ENCODE measurements around the gene PPP1R14D. TPM values are rescaled to one million over a fixed set of nuclear protein-coding genes. Genes with fewer than 3 reads are reported as not detected.

The PPP1R14D gene
- total and polyA plus RNA-seq, 2 of the 8 experiments (the other 6 are each of a cell fraction or from before 2014, with no cell fraction given), result not detected

DNA sequence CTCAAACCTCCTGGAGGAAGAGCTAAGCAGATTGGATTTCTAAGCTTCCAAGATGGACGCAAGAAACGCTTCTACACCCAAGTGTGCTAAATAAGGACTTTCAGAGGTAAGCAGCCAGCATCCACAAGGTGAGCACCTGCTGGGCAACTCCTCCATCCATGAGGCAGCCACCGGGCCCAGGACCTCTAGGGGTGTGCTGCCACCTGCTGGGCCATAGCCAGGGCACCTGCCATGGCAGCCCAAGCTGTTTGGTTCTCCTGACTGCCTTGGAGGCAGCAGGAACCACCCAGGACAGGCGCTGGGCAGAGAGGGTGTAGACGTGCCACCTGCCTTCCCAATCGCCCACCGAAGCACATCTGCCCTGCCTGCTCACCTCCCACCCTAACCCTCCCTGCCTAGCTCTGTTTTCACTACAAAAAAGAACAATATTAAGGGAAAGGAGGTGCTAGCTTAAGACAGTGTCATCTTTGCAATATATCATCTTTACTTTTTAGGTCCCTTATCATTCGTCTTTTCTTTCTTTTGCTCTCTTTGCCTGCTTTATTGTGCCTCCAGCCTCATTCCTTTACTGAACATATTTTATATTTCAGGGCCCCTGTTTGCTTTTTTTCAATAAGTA, 45.8 kb downstream of the PPP1R14D start:
- WGBS, 2 experiments (ENCODE audit: extremely low coverage in 1 of 2, insufficient coverage in 1 of 2, insufficient read length in 1 of 2, insufficient replicate concordance in 2 of 2, low coverage in 1 of 2, low lambda C conversion rate in 2 of 2, missing lambda C conversion rate in 1 of 2), result 90% methylated on average over 8 of the region's 8 CpGs; no CpG with 5 or more reads in 1 of the 2 experiments
- Histone ChIP-seq H3K79me2 (ENCODE audit: control insufficient read depth in 1 of 2, insufficient read depth in 2 of 2, low read length in 2 of 2) (peaks cover 0 to 14% of the 10 kb centered on the region in 2 experiments; a peak in 3 of 4 replicates), H2AK5ac (ENCODE audit: low read depth, low read length) (no peak overlapping the region), H2BK120ac (replicated peaks; ENCODE audit: low read depth, low read length) (no peak overlapping the region), H3K36me3 (ENCODE audit: control insufficient read depth in 2 of 4, insufficient read depth in 4 of 4, low read length in 3 of 4) (peaks cover 0 to 4% (median 0%) of the 10 kb centered on the region in 4 experiments; a peak in 3 of 8 replicates), H2BK12ac (ENCODE audit: low read depth, low read length) (no peak overlapping the region), H3K79me1 (ENCODE audit: low read depth, low read length) (no peaks in the 10 kb centered on the region; the same call in none of the 2 replicates), H2BK20ac (ENCODE audit: low read length) (no peak overlapping the region), H2BK5ac (ENCODE audit: low read depth, low read length) (no peak overlapping the region), H4K8ac (ENCODE audit: extremely low read depth, insufficient read depth, low read length) (no peak overlapping the region), H3K27me3 (replicated peaks in 1 of 4; ENCODE audit: control insufficient read depth in 3 of 4, extremely low read depth in 1 of 4, insufficient read depth in 3 of 4, low read length in 3 of 4) (no peaks in the 10 kb centered on the region), H4K91ac (replicated peaks; ENCODE audit: insufficient read length, low read length) (no peak overlapping the region), H3K9ac (replicated peaks in 1 of 4; ENCODE audit: extremely low read depth in 1 of 4, low read depth in 3 of 4, low read length in 3 of 4) (no peak overlapping the region), H4K5ac (ENCODE audit: insufficient read length, low read depth, low read length) (no peak overlapping the region), H4K20me1 (replicated peaks in 1 of 2; ENCODE audit: control insufficient read depth in 1 of 2, insufficient read depth in 2 of 2, low read length in 2 of 2) (peaks cover 0 to 5% of the 10 kb centered on the region in 2 experiments), H3K4me2 (ENCODE audit: insufficient read depth in 1 of 2, low read depth in 2 of 2, low read length in 2 of 2) (no peak overlapping the region), H3K9me3 (ENCODE audit: insufficient read depth in 2 of 2, low read depth in 1 of 2, low read length in 1 of 2) (no peaks in the 10 kb centered on the region), H3K23me2 (ENCODE audit: low read depth, low read length) (no peaks in the 10 kb centered on the region), H2BK15ac (ENCODE audit: low read length) (no peak overlapping the region), H3K27ac (ENCODE audit: low read depth, low read length) (no peak overlapping the region), H2AFZ (ENCODE audit: low read length) (no peak overlapping the region), H3K4me3 (ENCODE audit: extremely low read depth in 1 of 4, insufficient read depth in 2 of 4, low read depth in 3 of 4, low read length in 4 of 4) (no peak overlapping the region), H3K23ac (ENCODE audit: insufficient read length) (no peak overlapping the region), H3K56ac (replicated peaks; ENCODE audit: insufficient read length, low read depth, low read length) (no peak overlapping the region), H3K4me1 (replicated peaks in 1 of 4; ENCODE audit: control insufficient read depth in 3 of 4, insufficient read depth in 4 of 4, low read length in 3 of 4) (peaks cover 8 to 23% (median 13%) of the 10 kb centered on the region in 4 experiments; a peak in 6 of 7 replicates), H3K18ac (ENCODE audit: extremely low read depth, low read length) (no peak overlapping the region), H3K4ac (replicated peaks; ENCODE audit: insufficient read length, low read depth, low read length) (no peak overlapping the region), H3K14ac (ENCODE audit: insufficient read length) (no peak overlapping the region)
- DNase-seq (ENCODE audit: low read depth in 1 of 2, low spot score in 2 of 2) (peak; percentile 46 to 64), FAIRE-seq (no peak)
- ChIA-PET CTCF (ENCODE audit: partially characterized antibody) (interaction anchor here (0.7 to 12.9 kb wide), 25 partner anchors 10 to 193 kb away, joined by 3 to 184 read pairs (median 5); partner anchors contain the start of genes C15orf62, DNAJC17, GCHFR and PPP1R14D), POLR2A (ENCODE audit: partially characterized antibody) (interaction anchor here (1.0 to 2.6 kb wide), 6 partner anchors 13 to 91 kb away, joined by 3 to 11 read pairs (median 4); partner anchors contain the start of genes C15orf62, GCHFR, RHOV and SPINT1)
- TF ChIP-seq MAFK (IDR thresholded peaks at IDR 0.05; ENCODE audit: low read depth, low read length), result no peak
- TF ChIP-seq, protein P1, sequence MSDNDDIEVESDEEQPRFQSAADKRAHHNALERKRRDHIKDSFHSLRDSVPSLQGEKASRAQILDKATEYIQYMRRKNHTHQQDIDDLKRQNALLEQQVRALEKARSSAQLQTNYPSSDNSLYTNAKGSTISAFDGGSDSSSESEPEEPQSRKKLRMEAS (IDR thresholded peaks at IDR 0.05), result peak; percentile 50
- TF ChIP-seq, protein P2, sequence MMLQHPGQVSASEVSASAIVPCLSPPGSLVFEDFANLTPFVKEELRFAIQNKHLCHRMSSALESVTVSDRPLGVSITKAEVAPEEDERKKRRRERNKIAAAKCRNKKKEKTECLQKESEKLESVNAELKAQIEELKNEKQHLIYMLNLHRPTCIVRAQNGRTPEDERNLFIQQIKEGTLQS (IDR thresholded peaks at IDR 0.05; ENCODE audit: insufficient read depth, low read depth, low read length), result no peak
- TF ChIP-seq SIRT6 (IDR thresholded peaks at IDR 0.05; ENCODE audit: low read length), result no peak
- no peak for TF ChIP-seq KDM5A (IDR thresholded peaks at IDR 0.05; ENCODE audit: low read length)
- TF ChIP-seq POLR2A (IDR thresholded peaks at IDR 0.05; ENCODE audit: control extremely low read depth in 1 of 2, low read depth in 2 of 2, low read length in 2 of 2), result no peak
- TF ChIP-seq CEBPB (IDR thresholded peaks at IDR 0.05; ENCODE audit: low read depth, low read length), result no peak
- TF ChIP-seq TCF12 (IDR thresholded peaks at IDR 0.05; ENCODE audit: low read depth, low read length), result no peak
- no peak for TF ChIP-seq CTBP2 (IDR thresholded peaks at IDR 0.05; ENCODE audit: borderline replicate concordance, insufficient read depth, insufficient read length, low read length)
- TF ChIP-seq HDAC6 (IDR thresholded peaks at IDR 0.05; ENCODE audit: low read depth, low read length), result no peak
- no peak for TF ChIP-seq KDM1A (IDR thresholded peaks at IDR 0.05; ENCODE audit: borderline replicate concordance, low read length)
- TF ChIP-seq SP1 (IDR thresholded peaks at IDR 0.05; ENCODE audit: low read depth, low read length), result no peak
- no peak for TF ChIP-seq CBX5 (IDR thresholded peaks at IDR 0.05; ENCODE audit: low read depth, low read length)
